HS-5 (cell line): ENCODE data around the gene CFAP65.

Experiments used
- DNase-seq: peaks from one replicate; pipeline ENCODE4 v3.0.0-alpha.2; 2012; ENCODE audit warnings: low read depth

The CFAP65 gene

GRCh38 chr2:219030177-219030940 lies 11.0 kb downstream of the CFAP65 start:
- no peak for DNase-seq

- peak; percentile 31 for DNase-seq
Observed at GRCh38 chr2:219029829-219030165, 11.5 kb downstream of the CFAP65 start.

GRCh38 chr2:219028996-219029828 lies 12.1 kb downstream of the CFAP65 start:
- DNase-seq: no peak

GRCh38 chr2:219028141-219028540 lies 13.2 kb downstream of the CFAP65 start:
- DNase-seq: no peak

GRCh38 chr2:219027511-219028055 lies 13.7 kb downstream of the CFAP65 start:
- no peak for DNase-seq

GRCh38 chr2:219026946-219027345 lies 14.4 kb downstream of the CFAP65 start:
- DNase-seq: no peak

GRCh38 chr2:219025637-219026585 lies 15.4 kb downstream of the CFAP65 start:
- no peak for DNase-seq

- no peak for DNase-seq
Observed at GRCh38 chr2:219024059-219024458, 17.3 kb downstream of the CFAP65 start.

GRCh38 chr2:219023045-219023605 lies 18.2 kb downstream of the CFAP65 start:
- DNase-seq: no peak

GRCh38 chr2:219022616-219023015 lies 18.7 kb downstream of the CFAP65 start:
- no peak for DNase-seq

- DNase-seq: no peak
Observed at GRCh38 chr2:219022041-219022440, 19.3 kb downstream of the CFAP65 start.

- DNase-seq: no peak
Observed at GRCh38 chr2:219021591-219021990, 19.7 kb downstream of the CFAP65 start.

GRCh38 chr2:219020604-219021365 lies 20.5 kb downstream of the CFAP65 start:
- no peak for DNase-seq

GRCh38 chr2:219019436-219019835 lies 21.9 kb downstream of the CFAP65 start:
- DNase-seq: no peak

GRCh38 chr2:219018726-219019125 lies 22.6 kb downstream of the CFAP65 start:
- no peak for DNase-seq

GRCh38 chr2:219018286-219018685 lies 23.0 kb downstream of the CFAP65 start:
- DNase-seq: no peak

GRCh38 chr2:219017201-219017931 lies 23.9 kb downstream of the CFAP65 start:
- no peak for DNase-seq

GRCh38 chr2:219016721-219017120 lies 24.6 kb downstream of the CFAP65 start:
- DNase-seq: no peak

GRCh38 chr2:219010873-219011272 lies 30.4 kb downstream of the CFAP65 start:
- no peak for DNase-seq

- no peak for DNase-seq
Observed at GRCh38 chr2:219010162-219010756, 31.1 kb downstream of the CFAP65 start.
